Left colon (tissue), 2 donors: Measurements from ENCODE around the gene KYAT1. TPM values are rescaled to one million over a fixed set of nuclear protein-coding genes. Genes with fewer than 3 reads are reported as not detected.
A peak's percentile ranks its signal among the peaks of the same experiment; 100 is the strongest.
"Not testable (repeated sequence)": the region's sequence is repeated elsewhere in the genome, so short reads cannot be mapped to it uniquely, and the experiment has no call there.

ENCODE experiments used
- ATAC-seq: fragments of 200-7000 bp; cut with Tn5 transposase; one replicate; pipeline ENCODE4 v1.9.1; 2020; ENCODE audit warnings: mild to moderate bottlenecking, moderate library complexity
- DNase-seq, 2 donors: peaks; one replicate each; pipeline ENCODE4 v3.0.0-alpha.2; 2020
- intact Hi-C, 2 donors: fragments of 100-400 bp; cut with DNase I in 1 of 2; cut with micrococcal nuclease in 1 of 2; formaldehyde crosslinking; loops; one replicate each; pipeline versions ENCODE4 v1.11.2 to v1.14.0; 2022; cut with DNase I, micrococcal nuclease
- total RNA-seq, 2 donors: library from RNA; stranded (reverse); fragmentation: NEBNext Ultra II Directional; extraction: Animal tissue kit (Norgen Biotek cat#: 25700); gene quantifications; one replicate each; pipeline ENCODE4 v1.2.1, GENCODE V29; 2021
- donor health status: DM: no; HTN: no; CAD: no.
- donor health status: DM: yes; HTN: yes; CAD: no.

KYAT1 gene
- total RNA-seq, 2 donors from 2014 or later, result 2.1 TPM

- intact Hi-C loops, result no loop called here
- ATAC-seq, result no peak
These were observed 81.7 kb downstream of the KYAT1 start for GRCh38 chr9:128800061-128800460.

GRCh38 chr9:128798896-128799295 is 82.9 kb downstream of the KYAT1 start:
- DNase-seq (no peak), ATAC-seq (no peak)
- intact Hi-C loops, result no loop called here

More at GRCh38 chr9:128800061-128800460, 81.7 kb downstream of the KYAT1 start:
- no peak for DNase-seq

GRCh38 chr9:128794961-128795360 is 86.8 kb downstream of the KYAT1 start:
- DNase-seq, intact Hi-C loops: not testable (repeated sequence)
- peak; percentile 66 for ATAC-seq

- ATAC-seq, result no peak
- no peak for DNase-seq
- intact Hi-C loops, result no loop called here
These were observed 88.6 kb downstream of the KYAT1 start for GRCh38 chr9:128792978-128793686.

- DNase-seq (no peak), ATAC-seq (no peak)
- intact Hi-C loops, result no loop called here
These were observed 89.6 kb downstream of the KYAT1 start for GRCh38 chr9:128792134-128792533.

- DNase-seq, result no peak
- no peak for ATAC-seq
- intact Hi-C loops, result no loop called here
These were observed 91.2 kb downstream of the KYAT1 start for GRCh38 chr9:128790536-128790935.

- intact Hi-C loops, result no loop called here
- DNase-seq (no peak), ATAC-seq (no peak)
These were observed 93.3 kb downstream of the KYAT1 start for GRCh38 chr9:128788445-128788844.

GRCh38 chr9:128787659-128788058 is 94.1 kb downstream of the KYAT1 start:
- peak; percentile 54 for ATAC-seq
- peak in 1 of 2 donors; percentile 45 for DNase-seq
- intact Hi-C loops, result no loop called here

GRCh38 chr9:128786681-128787601 is 94.8 kb downstream of the KYAT1 start, which contains the start of gene TBC1D13:
Gene TBC1D13 (plus strand): TSS chr9:128787253. CDS start chr9:128787354, 101 bp downstream.
- DNase-seq (peak; percentile 88 to 93), ATAC-seq (peak; percentile 99)
- intact Hi-C loops, result no loop called here

GRCh38 chr9:128785427-128785826 is 96.3 kb downstream of the KYAT1 start:
- intact Hi-C loops, result no loop called here
- no peak for ATAC-seq
- no peak for DNase-seq

Other genes starting within 250 kb of the KYAT1 start
- 10 to 100 TPM; 34.8 to 51.5 TPM for gene DYNC2I2, start 225.1 kb downstream of the KYAT1 start, total RNA-seq
- 100 to 1,000 TPM; 153 to 193 TPM for gene SET, start 192.7 kb downstream of the KYAT1 start, total RNA-seq
- 1 to 10 TPM; 4.2 to 5.4 TPM for gene PKN3, start 179.4 kb downstream of the KYAT1 start, total RNA-seq
- gene ZDHHC12, start 157.8 kb downstream of the KYAT1 start, total RNA-seq, result 10 to 100 TPM; 76.2 to 82.5 TPM
- 10 to 100 TPM; 53.0 to 62.0 TPM for gene ZER1, start 110.0 kb downstream of the KYAT1 start, total RNA-seq
- 10 to 100 TPM; 21.9 to 24.4 TPM for gene TBC1D13, start 94.7 kb downstream of the KYAT1 start, total RNA-seq
- 10 to 100 TPM; 46.5 to 63.0 TPM for gene ENDOG, start 63.5 kb downstream of the KYAT1 start, total RNA-seq
- 10 to 100 TPM; 32.3 to 33.3 TPM for gene SPOUT1, start 52.2 kb downstream of the KYAT1 start, total RNA-seq
- 10 to 100 TPM; 21.8 to 38.3 TPM for gene LRRC8A, start 183 bp upstream of the KYAT1 start, total RNA-seq
- gene PHYHD1, start 39.0 kb upstream of the KYAT1 start, total RNA-seq, result 1 to 10 TPM; 1.5 to 7.1 TPM
- 10 to 100 TPM; 12.1 to 12.8 TPM for gene DOLK, start 65.7 kb upstream of the KYAT1 start, total RNA-seq
- gene NUP188, start 65.7 kb upstream of the KYAT1 start, total RNA-seq, result 10 to 100 TPM; 19.6 to 23.6 TPM
- 100 to 1,000 TPM; 158 to 169 TPM for gene SH3GLB2, start 146.4 kb upstream of the KYAT1 start, total RNA-seq
- gene MIGA2, start 154.7 kb upstream of the KYAT1 start, total RNA-seq, result 10 to 100 TPM; 68.3 to 71.3 TPM
- gene DOLPP1, start 199.2 kb upstream of the KYAT1 start, total RNA-seq, result 10 to 100 TPM; 44.4 to 53.1 TPM
- gene CRAT, start 228.8 kb upstream of the KYAT1 start, total RNA-seq, result 10 to 100 TPM; 62.4 to 76.1 TPM
- gene PTPA, start 229.5 kb upstream of the KYAT1 start, total RNA-seq, result 10 to 100 TPM; 90.8 to 91.9 TPM